GM23248 (cell line): ENCODE results near the gene AR.

Experiments used
- EZH2 ChIP-seq: fragments of 200-600 bp; sonication (generic); IDR thresholded peaks from 2 replicates; pipeline ENCODE4 v1.6.1; 2018; ENCODE audit warnings: antibody characterized with exemption, mild to moderate bottlenecking; ENCODE audit not compliant: insufficient read depth, poor library complexity, severe bottlenecking
- EZH2phosphoT487 ChIP-seq: fragments of 200-600 bp; sonication (generic); IDR thresholded peaks from 2 replicates; pipeline ENCODE4 v1.6.1; 2018; ENCODE audit warnings: antibody characterized with exemption, moderate library complexity, mild to moderate bottlenecking, low read depth; ENCODE audit not compliant: insufficient read depth

DNA sequence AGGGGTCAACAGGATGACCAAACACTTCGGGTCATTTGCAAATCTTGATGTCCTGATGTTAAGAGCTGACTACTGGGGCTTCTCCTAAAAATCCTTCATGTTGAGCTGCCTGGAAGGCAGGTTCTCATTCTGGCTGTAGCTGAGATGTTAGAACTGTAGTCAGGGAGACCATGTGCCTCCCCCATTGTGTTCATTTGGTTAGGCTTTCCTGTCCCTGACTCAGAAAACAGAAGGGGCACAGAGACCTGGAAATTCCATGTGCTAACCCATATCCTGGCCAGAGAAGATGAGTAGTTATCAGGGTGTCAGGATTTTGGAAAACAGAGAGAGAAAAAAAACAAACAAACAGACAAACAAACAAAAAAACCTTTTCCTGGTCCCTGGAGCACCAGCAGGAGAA, 177.5 kb downstream of the AR start:
- TF ChIP-seq EZH2phosphoT487 (no peak), EZH2 (no peak)
